Measurements from ENCODE around the gene SKAP2. TPM values are rescaled to one million over a fixed set of nuclear protein-coding genes. Genes with fewer than 3 reads are reported as not detected.

Gene SKAP2
- polyA plus RNA-seq, 1 of the 3 experiments (the other 2 are of a cell fraction): 0.69 TPM

- POLR2A ChIA-PET: no interaction called here
- CTCF ChIA-PET: interaction anchor here (1.0 kb wide), 1 partner anchor 91 kb away, joined by 3 read pairs; no protein-coding TSS in a partner anchor
- H3F3A ChIP-seq (replicated peaks; ENCODE audit: insufficient read depth): no peaks in the 10 kb centered on the region
Measured at GRCh38 chr7:26784118-26784517, 80.3 kb downstream of the SKAP2 start.

DNA sequence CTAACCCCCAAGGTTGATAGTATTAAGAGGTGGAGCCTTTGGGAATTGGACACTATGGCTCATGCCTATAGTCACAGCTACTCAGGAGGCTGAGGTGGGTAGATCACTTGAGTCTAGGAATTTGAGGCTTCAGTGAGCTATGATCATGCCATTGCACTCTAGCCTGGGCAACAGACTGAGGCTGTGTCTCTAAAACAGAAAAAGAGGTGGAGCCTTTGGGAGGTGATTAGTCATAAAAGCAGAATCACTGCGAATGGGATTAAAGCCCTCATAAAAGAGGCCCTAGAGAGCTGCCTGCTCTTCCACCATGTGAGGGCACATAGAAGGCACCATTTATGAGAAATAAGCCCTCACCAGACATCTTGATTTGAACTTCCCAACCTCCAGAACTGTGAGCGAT is 81.9 kb downstream of the SKAP2 start:
- Histone ChIP-seq H3K9me3 (no peaks in the 10 kb centered on the region), H3K9ac (no peak overlapping the region), H3K4me3 (ENCODE audit: low read depth in 2 of 2, low read length in 1 of 2) (no peak overlapping the region), H3K4me2 (no peak overlapping the region), H3K27ac (ENCODE audit: low read depth in 2 of 2, low read length in 1 of 2) (no peak overlapping the region), H3F3A (replicated peaks; ENCODE audit: insufficient read depth) (no peaks in the 10 kb centered on the region), H3K27me3 (ENCODE audit: insufficient read depth) (no peaks in the 10 kb centered on the region), H3K36me3 (replicated peaks in 1 of 2; ENCODE audit: control insufficient read depth in 1 of 2, insufficient read depth in 2 of 2, low read length in 1 of 2) (no peaks in the 10 kb centered on the region), H3K9me2 (no peaks in the 10 kb centered on the region), H4K20me1 (ENCODE audit: insufficient read depth) (no peaks in the 10 kb centered on the region), H3K4me1 (ENCODE audit: control insufficient read depth in 1 of 2, insufficient read depth in 2 of 2, low read depth in 1 of 2, low read length in 1 of 2) (peaks cover 0 to 2% of the 10 kb centered on the region in 2 experiments; a peak in 2 of 4 replicates), H3K79me2 (ENCODE audit: insufficient read depth) (no peaks in the 10 kb centered on the region), H2AFZ (ENCODE audit: low read depth) (no peak overlapping the region)
- DNase-seq: no peak
- WGBS (ENCODE audit: low lambda C conversion rate): 56% methylated on average over 2 of the region's 2 CpGs
- TF ChIP-seq FOXJ3 (CRISPR knock-in tag; IDR thresholded peaks at IDR 0.05) (no peak), SMC3 (IDR thresholded peaks at IDR 0.05; ENCODE audit: low read depth, low read length) (no peak), GATA2 (CRISPR knock-in tag; IDR thresholded peaks at IDR 0.05) (no peak), ZBTB33 (IDR thresholded peaks at IDR 0.05; ENCODE audit: borderline replicate concordance, low read depth) (no peak), TAF1 (IDR thresholded peaks at IDR 0.05; ENCODE audit: borderline replicate concordance, low read depth, low read length) (no peak), SIN3A (IDR thresholded peaks at IDR 0.05; ENCODE audit: borderline replicate concordance, low read depth, low read length) (no peak), GABPA (IDR thresholded peaks at IDR 0.05; ENCODE audit: low read depth) (no peak), RFX5 (IDR thresholded peaks at IDR 0.05; ENCODE audit: low read length) (no peak), PBX3 (IDR thresholded peaks at IDR 0.05) (no peak)
- TF ChIP-seq, protein P1, sequence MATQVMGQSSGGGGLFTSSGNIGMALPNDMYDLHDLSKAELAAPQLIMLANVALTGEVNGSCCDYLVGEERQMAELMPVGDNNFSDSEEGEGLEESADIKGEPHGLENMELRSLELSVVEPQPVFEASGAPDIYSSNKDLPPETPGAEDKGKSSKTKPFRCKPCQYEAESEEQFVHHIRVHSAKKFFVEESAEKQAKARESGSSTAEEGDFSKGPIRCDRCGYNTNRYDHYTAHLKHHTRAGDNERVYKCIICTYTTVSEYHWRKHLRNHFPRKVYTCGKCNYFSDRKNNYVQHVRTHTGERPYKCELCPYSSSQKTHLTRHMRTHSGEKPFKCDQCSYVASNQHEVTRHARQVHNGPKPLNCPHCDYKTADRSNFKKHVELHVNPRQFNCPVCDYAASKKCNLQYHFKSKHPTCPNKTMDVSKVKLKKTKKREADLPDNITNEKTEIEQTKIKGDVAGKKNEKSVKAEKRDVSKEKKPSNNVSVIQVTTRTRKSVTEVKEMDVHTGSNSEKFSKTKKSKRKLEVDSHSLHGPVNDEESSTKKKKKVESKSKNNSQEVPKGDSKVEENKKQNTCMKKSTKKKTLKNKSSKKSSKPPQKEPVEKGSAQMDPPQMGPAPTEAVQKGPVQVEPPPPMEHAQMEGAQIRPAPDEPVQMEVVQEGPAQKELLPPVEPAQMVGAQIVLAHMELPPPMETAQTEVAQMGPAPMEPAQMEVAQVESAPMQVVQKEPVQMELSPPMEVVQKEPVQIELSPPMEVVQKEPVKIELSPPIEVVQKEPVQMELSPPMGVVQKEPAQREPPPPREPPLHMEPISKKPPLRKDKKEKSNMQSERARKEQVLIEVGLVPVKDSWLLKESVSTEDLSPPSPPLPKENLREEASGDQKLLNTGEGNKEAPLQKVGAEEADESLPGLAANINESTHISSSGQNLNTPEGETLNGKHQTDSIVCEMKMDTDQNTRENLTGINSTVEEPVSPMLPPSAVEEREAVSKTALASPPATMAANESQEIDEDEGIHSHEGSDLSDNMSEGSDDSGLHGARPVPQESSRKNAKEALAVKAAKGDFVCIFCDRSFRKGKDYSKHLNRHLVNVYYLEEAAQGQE (IDR thresholded peaks at IDR 0.05; ENCODE audit: low read depth, low read length): no peak
- POLR2A ChIA-PET: no interaction called here
- CTCF ChIA-PET: no interaction called here

More at GRCh38 chr7:26784118-26784517, 80.3 kb downstream of the SKAP2 start:
- Histone ChIP-seq H4K20me1 (ENCODE audit: insufficient read depth) (no peaks in the 10 kb centered on the region), H3K79me2 (ENCODE audit: insufficient read depth) (no peaks in the 10 kb centered on the region), H3K27me3 (ENCODE audit: insufficient read depth) (no peaks in the 10 kb centered on the region), H3K4me3 (ENCODE audit: low read depth in 2 of 2, low read length in 1 of 2) (no peak overlapping the region), H3K4me1 (ENCODE audit: control insufficient read depth in 1 of 2, insufficient read depth in 2 of 2, low read depth in 1 of 2, low read length in 1 of 2) (peaks cover 0 to 2% of the 10 kb centered on the region in 2 experiments; a peak in 1 of 4 replicates), H3K27ac (ENCODE audit: low read depth in 2 of 2, low read length in 1 of 2) (no peak overlapping the region), H3K9ac (no peak overlapping the region), H3K4me2 (no peak overlapping the region), H3K36me3 (replicated peaks in 1 of 2; ENCODE audit: control insufficient read depth in 1 of 2, insufficient read depth in 2 of 2, low read length in 1 of 2) (no peaks in the 10 kb centered on the region), H3K9me3 (no peaks in the 10 kb centered on the region), H3K9me2 (no peaks in the 10 kb centered on the region), H2AFZ (ENCODE audit: low read depth) (no peak overlapping the region)
- WGBS (ENCODE audit: low lambda C conversion rate): 14% methylated on average over 3 of the region's 3 CpGs
- TF ChIP-seq TEAD4 (IDR thresholded peaks at IDR 0.05; ENCODE audit: borderline replicate concordance, insufficient read depth) (no peak), NFIC (IDR thresholded peaks at IDR 0.05; ENCODE audit: borderline replicate concordance) (no peak), NRF1 (IDR thresholded peaks at IDR 0.05; ENCODE audit: low read depth, low read length) (no peak), RXRA (IDR thresholded peaks at IDR 0.05; ENCODE audit: borderline replicate concordance, low read depth) (no peak), IRF3 (IDR thresholded peaks at IDR 0.05; ENCODE audit: low read depth, low read length) (no peak), EP300 (IDR thresholded peaks at IDR 0.05; ENCODE audit: borderline replicate concordance in 1 of 2, low read depth in 1 of 2, low read length in 1 of 2) (no peak), RFX5 (IDR thresholded peaks at IDR 0.05; ENCODE audit: low read length) (no peak), TCF12 (IDR thresholded peaks at IDR 0.05) (no peak), FOSL2 (IDR thresholded peaks at IDR 0.05; ENCODE audit: borderline replicate concordance, low read depth) (no peak), USF1 (IDR thresholded peaks at IDR 0.05; ENCODE audit: borderline replicate concordance, low read depth) (no peak), YY1 (IDR thresholded peaks at IDR 0.05; ENCODE audit: low read depth) (no peak)
- DNase-seq: no peak
